Transverse colon (tissue), 3 donors: ENCODE data around the gene SH3RF3.

Experiments used
- POLR2A ChIP-seq: fragments of 450-650 bp; IDR thresholded peaks from one replicate; pipeline ENCODE4 v1.6.1; 2016; ENCODE audit warnings: antibody characterized with exemption, mild to moderate bottlenecking, moderate library complexity
- TF ChIP-seq, protein P1 (sequence below), 5 experiments: fragments of 200-600 bp in 3 of 5; fragments of 450-650 bp in 2 of 5; sonication (generic) in 3 of 5; IDR thresholded peaks; 1 replicate in 2 of 5; 2 replicates in 3 of 5; pipeline ENCODE4 v1.5.1; 2016 to 2017; ENCODE audit warnings: antibody characterized with exemption in 5 of 5, inconsistent platforms in 3 of 5, mild to moderate bottlenecking in 2 of 5, moderate library complexity in 1 of 5

GRCh38 chr2:109201465-109202327 lies 72.7 kb downstream of the SH3RF3 start:
- TF ChIP-seq POLR2A: no peak
- TF ChIP-seq, protein P1, sequence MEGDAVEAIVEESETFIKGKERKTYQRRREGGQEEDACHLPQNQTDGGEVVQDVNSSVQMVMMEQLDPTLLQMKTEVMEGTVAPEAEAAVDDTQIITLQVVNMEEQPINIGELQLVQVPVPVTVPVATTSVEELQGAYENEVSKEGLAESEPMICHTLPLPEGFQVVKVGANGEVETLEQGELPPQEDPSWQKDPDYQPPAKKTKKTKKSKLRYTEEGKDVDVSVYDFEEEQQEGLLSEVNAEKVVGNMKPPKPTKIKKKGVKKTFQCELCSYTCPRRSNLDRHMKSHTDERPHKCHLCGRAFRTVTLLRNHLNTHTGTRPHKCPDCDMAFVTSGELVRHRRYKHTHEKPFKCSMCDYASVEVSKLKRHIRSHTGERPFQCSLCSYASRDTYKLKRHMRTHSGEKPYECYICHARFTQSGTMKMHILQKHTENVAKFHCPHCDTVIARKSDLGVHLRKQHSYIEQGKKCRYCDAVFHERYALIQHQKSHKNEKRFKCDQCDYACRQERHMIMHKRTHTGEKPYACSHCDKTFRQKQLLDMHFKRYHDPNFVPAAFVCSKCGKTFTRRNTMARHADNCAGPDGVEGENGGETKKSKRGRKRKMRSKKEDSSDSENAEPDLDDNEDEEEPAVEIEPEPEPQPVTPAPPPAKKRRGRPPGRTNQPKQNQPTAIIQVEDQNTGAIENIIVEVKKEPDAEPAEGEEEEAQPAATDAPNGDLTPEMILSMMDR (IDR thresholded peaks at IDR 0.05): no peak
